GM18907 (cell line): ENCODE measurements around the gene RHOH.
A peak's percentile ranks its signal among the peaks of the same experiment; 100 is the strongest.

Experiments used
- ATAC-seq: cut with Tn5 transposase; IDR thresholded peaks from one replicate; pipeline ENCODE4 v1.9.1; 2021; ENCODE audit warnings: mild to moderate bottlenecking, moderate library complexity; ENCODE audit not compliant: unreplicated experiment

The RHOH gene

GRCh38 chr4:40187386-40187906, 9.4 kb upstream of the RHOH start:
- no peak for ATAC-seq

- ATAC-seq, result no peak
Observed at GRCh38 chr4:40190019-40190418, 6.8 kb upstream of the RHOH start.

- no peak for ATAC-seq
Observed at GRCh38 chr4:40190465-40190864, 6.4 kb upstream of the RHOH start.

- ATAC-seq, result no peak
Observed at GRCh38 chr4:40190880-40191815, 5.7 kb upstream of the RHOH start.

GRCh38 chr4:40192114-40193015, 4.5 kb upstream of the RHOH start:
- peak; percentile 41 for ATAC-seq

GRCh38 chr4:40193016-40193571, 3.7 kb upstream of the RHOH start:
- ATAC-seq, result peak; percentile 39

GRCh38 chr4:40193578-40193977, 3.3 kb upstream of the RHOH start:
- ATAC-seq, result no peak

GRCh38 chr4:40194602-40195161, 2.1 kb upstream of the RHOH start:
- peak; percentile 22 for ATAC-seq

- ATAC-seq, result no peak
Observed at GRCh38 chr4:40195182-40196177, 1.4 kb upstream of the RHOH start.

GRCh38 chr4:40196272-40196671, 559 bp upstream of the RHOH start:
- no peak for ATAC-seq

- no peak for ATAC-seq
Observed at GRCh38 chr4:40197879-40198689, 1.3 kb downstream of the RHOH start.

GRCh38 chr4:40199179-40199670, 2.4 kb downstream of the RHOH start:
- ATAC-seq, result no peak

GRCh38 chr4:40199999-40200874, 3.4 kb downstream of the RHOH start:
- ATAC-seq, result peak; percentile 61

GRCh38 chr4:40200875-40201801, 4.3 kb downstream of the RHOH start:
- ATAC-seq, result peak; percentile 24

GRCh38 chr4:40201898-40202297, 5.1 kb downstream of the RHOH start:
- ATAC-seq, result no peak

- ATAC-seq, result no peak
Observed at GRCh38 chr4:40202474-40202873, 5.6 kb downstream of the RHOH start.
